C4-2B (cell line): ENCODE data around the gene SHISA2.

Experiments
- H3K27ac ChIP-seq: fragments of 450-650 bp; 2 replicates; pipeline ENCODE4 v1.5.1; 2017
- CTCF ChIP-seq: fragments of 450-650 bp; conservative IDR thresholded peaks from 2 replicates; pipeline ENCODE4 v1.5.1; 2017; ENCODE audit warnings: mild to moderate bottlenecking
- ZFX ChIP-seq: fragments of 450-650 bp; IDR thresholded peaks from 2 replicates; pipeline ENCODE4 v1.6.1; 2017

The SHISA2 gene

GRCh38 chr13:26034018-26034417 lies 17.8 kb downstream of the SHISA2 start:
- H3K27ac ChIP-seq = no peak overlapping the region
- TF ChIP-seq ZFX (no peak), CTCF (no peak)

- no peak for TF ChIP-seq ZFX
- TF ChIP-seq CTCF = no peak
- H3K27ac ChIP-seq = no peak overlapping the region
These were observed 21.5 kb downstream of the SHISA2 start for GRCh38 chr13:26030331-26030730.

GRCh38 chr13:26029581-26030136 lies 22.2 kb downstream of the SHISA2 start:
- no peak overlapping the region for H3K27ac ChIP-seq
- TF ChIP-seq ZFX (no peak), CTCF (no peak)

GRCh38 chr13:26026211-26026610 lies 25.6 kb downstream of the SHISA2 start:
- no peak overlapping the region for H3K27ac ChIP-seq
- TF ChIP-seq CTCF (no peak), ZFX (no peak)

- TF ChIP-seq CTCF (no peak), ZFX (no peak)
- H3K27ac ChIP-seq = no peak overlapping the region
These were observed 26.0 kb downstream of the SHISA2 start for GRCh38 chr13:26025771-26026170.

GRCh38 chr13:26025196-26025595 lies 26.6 kb downstream of the SHISA2 start:
- H3K27ac ChIP-seq = no peak overlapping the region
- TF ChIP-seq ZFX (no peak), CTCF (no peak)

GRCh38 chr13:26024558-26024957 lies 27.3 kb downstream of the SHISA2 start:
- TF ChIP-seq ZFX = no peak
- no peak for TF ChIP-seq CTCF
- H3K27ac ChIP-seq = no peak overlapping the region
